GM18517 (cell line): ENCODE measurements around the gene MED23.

ENCODE experiments used
- ATAC-seq: cut with Tn5 transposase; IDR thresholded peaks from one replicate; pipeline ENCODE4 v1.9.1; 2021; ENCODE audit warnings: mild to moderate bottlenecking, moderate library complexity; ENCODE audit not compliant: unreplicated experiment

Gene MED23

GRCh38 chr6:131642987-131643611, 15.1 kb upstream of the MED23 start:
- ATAC-seq = no peak

GRCh38 chr6:131642565-131642964, 14.5 kb upstream of the MED23 start:
- ATAC-seq = no peak

- no peak for ATAC-seq
These were observed 13.5 kb upstream of the MED23 start for GRCh38 chr6:131641554-131641953.

- no peak for ATAC-seq
These were observed 12.5 kb upstream of the MED23 start for GRCh38 chr6:131640576-131640975.

- no peak for ATAC-seq
These were observed 12.1 kb upstream of the MED23 start for GRCh38 chr6:131640100-131640499.

GRCh38 chr6:131638013-131638412, 10.0 kb upstream of the MED23 start:
- ATAC-seq = no peak

GRCh38 chr6:131636880-131637792, 9.1 kb upstream of the MED23 start, which contains the start of gene ENPP3:
Gene ENPP3, plus strand, starts transcription at chr6:131637302. Its CDS starts 83 bp downstream, at chr6:131637385.
- ATAC-seq = no peak

GRCh38 chr6:131635384-131636340, 7.6 kb upstream of the MED23 start:
- peak; percentile 78 for ATAC-seq

GRCh38 chr6:131631625-131632289, 3.7 kb upstream of the MED23 start:
- ATAC-seq = no peak

- no peak for ATAC-seq
These were observed 1.6 kb upstream of the MED23 start for GRCh38 chr6:131629651-131630050.

GRCh38 chr6:131628726-131629125, 684 bp upstream of the MED23 start:
- ATAC-seq = no peak

GRCh38 chr6:131615275-131615674, 12.8 kb downstream of the MED23 start:
- no peak for ATAC-seq

GRCh38 chr6:131613296-131613925, 14.6 kb downstream of the MED23 start:
- ATAC-seq = no peak

GRCh38 chr6:131602781-131603312, 25.2 kb downstream of the MED23 start:
- no peak for ATAC-seq

GRCh38 chr6:131600716-131601115, 27.3 kb downstream of the MED23 start:
- ATAC-seq = no peak

GRCh38 chr6:131597446-131597845, 30.6 kb downstream of the MED23 start:
- no peak for ATAC-seq

- no peak for ATAC-seq
These were observed 34.0 kb downstream of the MED23 start for GRCh38 chr6:131594074-131594473.

- no peak for ATAC-seq
These were observed 35.1 kb downstream of the MED23 start for GRCh38 chr6:131592935-131593334.

GRCh38 chr6:131588643-131589042, 39.4 kb downstream of the MED23 start:
- ATAC-seq = no peak

GRCh38 chr6:131587909-131588308, 40.1 kb downstream of the MED23 start:
- no peak for ATAC-seq
